HepG2 (cell line): ENCODE data around the gene SEC14L1. TPM values are rescaled to one million over a fixed set of nuclear protein-coding genes. Genes with fewer than 3 reads are reported as not detected.
"Not testable (repeated sequence)": the region's sequence is repeated elsewhere in the genome, so short reads cannot be mapped to it uniquely, and the experiment has no call there.

Experiments used
- ATAC-seq: fragments of 200-7000 bp; cut with Tn5 transposase; 3 replicates; pipeline ENCODE4 v1.9.1; 2020; ENCODE audit warnings: mild to moderate bottlenecking, moderate library complexity
- BruUV-seq: library from RNA; stranded (reverse); fragments of 400-500 nt; replicated peaks from 2 replicates; lab custom pipeline; 2021; lab: Mats Ljungman, UMichigan
- CTCF ChIA-PET: fragments of 300-600 bp; formaldehyde crosslinking; extraction: SDS; loops from one replicate; lab custom pipeline; 2021; ENCODE audit warnings: low total read pairs, inconsistent platforms, low intra/inter-chr PET ratio; lab: Yijun Ruan, JAX
- POLR2A ChIA-PET: fragments of 350-600 bp; sonication (Branson Sonifier 250); formaldehyde crosslinking; loops from one replicate; lab custom pipeline; 2020; ENCODE audit warnings: antibody characterized with exemption, inconsistent platforms; lab: Yijun Ruan, JAX
- DNase-seq: peaks from one replicate; pipeline ENCODE4 v3.0.0-alpha.2; 2015; ENCODE audit warnings: low spot score
- FAIRE-seq: peaks from 3 replicates; lab custom pipeline; 2011; peaks lifted over from hg19 to GRCh38; lab: Jason Lieb, UNC
- H2AFZ ChIP-seq: one replicate; pipeline ENCODE4 v1.6.1; 2011; ENCODE audit warnings: low read length, inconsistent platforms
- H3K27ac ChIP-seq: fragments of 300-600 bp; 3 replicates; pipeline ENCODE4 v1.8.0; 2011; ENCODE audit warnings: mixed run types, mild to moderate bottlenecking, mixed read lengths, low read length, inconsistent platforms; ENCODE audit not compliant: insufficient read depth; ENCODE audit errors: extremely low read length
- H3K27me3 ChIP-seq, 2 experiments: fragments of 200-600 bp in 1 of 2; 2 replicates in 1 of 2; 3 replicates in 1 of 2; pipeline versions ENCODE4 v1.6.0 to v1.8.0; 2011; ENCODE audit warnings: low read length in 2 of 2, mild to moderate bottlenecking in 2 of 2, moderate library complexity in 2 of 2, inconsistent platforms in 1 of 2; ENCODE audit not compliant: insufficient read depth in 2 of 2, control insufficient read depth in 1 of 2
- H3K36me3 ChIP-seq, 2 experiments: fragments of 200-600 bp in 1 of 2; replicated peaks in 1 of 2; 2 replicates in 1 of 2; 3 replicates in 1 of 2; pipeline versions ENCODE4 v1.5.1 to v1.8.0; 2011; ENCODE audit warnings: low read length in 2 of 2, inconsistent platforms in 1 of 2; ENCODE audit not compliant: insufficient read depth in 2 of 2, control insufficient read depth in 1 of 2
- H3K4me1 ChIP-seq: 2 replicates; pipeline ENCODE4 v1.5.1; 2012; ENCODE audit warnings: low read length, inconsistent platforms; ENCODE audit not compliant: insufficient read depth
- H3K4me2 ChIP-seq: 2 replicates; pipeline ENCODE4 v1.6.0; 2011; ENCODE audit warnings: low read depth, low read length, inconsistent platforms
- H3K4me3 ChIP-seq, 3 experiments: fragments of 200-600 bp in 1 of 3; sonication (generic), shearing (Covaris generic) in 1 of 3; replicated peaks in 1 of 3; 2 replicates each; pipeline ENCODE4 v1.5.1; 2011 to 2016; ENCODE audit warnings: low read length in 3 of 3, inconsistent platforms in 2 of 3, low read depth in 2 of 3, mild to moderate bottlenecking in 2 of 3, control low read depth in 1 of 3, mixed read lengths in 1 of 3; ENCODE audit not compliant: insufficient read depth in 1 of 3
- H3K79me2 ChIP-seq: one replicate; pipeline ENCODE4 v1.6.1; 2011; ENCODE audit warnings: low read length, inconsistent platforms; ENCODE audit not compliant: insufficient read depth
- H3K9ac ChIP-seq: 2 replicates; pipeline ENCODE4 v1.6.0; 2011; ENCODE audit warnings: mild to moderate bottlenecking, low read depth, low read length, inconsistent platforms; ENCODE audit not compliant: insufficient read depth
- H3K9me3 ChIP-seq: 2 replicates; pipeline ENCODE4 v1.5.1; 2012; ENCODE audit warnings: mild to moderate bottlenecking, low read length
- H4K20me1 ChIP-seq: 2 replicates; pipeline ENCODE4 v1.6.0; 2011; ENCODE audit warnings: inconsistent platforms, mild to moderate bottlenecking, low read length, moderate library complexity; ENCODE audit not compliant: insufficient read depth
- CBX5 ChIP-seq: sonication (generic); formaldehyde crosslinking; IDR thresholded peaks from 2 replicates; pipeline ENCODE4 v1.4.0; 2020; ENCODE audit warnings: missing genetic modification reagents, borderline replicate concordance
- ZBTB38 ChIP-seq: sonication (generic); formaldehyde crosslinking; IDR thresholded peaks from 2 replicates; pipeline ENCODE4 v1.5.1; 2020; ENCODE audit warnings: mild to moderate bottlenecking, missing genetic modification reagents
- ZNF776 ChIP-seq: sonication (generic); formaldehyde crosslinking; IDR thresholded peaks from 2 replicates; pipeline ENCODE4 v1.4.0; 2020; ENCODE audit warnings: mild to moderate bottlenecking, missing genetic modification reagents
- WGBS: methylation state at CpG from one replicate; pipeline ENCODE4 v1.1.6; 2017; ENCODE audit warnings: low lambda C conversion rate; 5-methylcytosine and 5-hydroxymethylcytosine counted together
- in situ Hi-C: cut with HindIII; loops from 2 replicates; pipeline ENCODE4 v1.10.0; 2017; ENCODE audit warnings: low pct_unique_long_range_greater_than_20kb; ENCODE audit not compliant: extremely low pct_ligation_motif_present
- intact Hi-C: fragments of 100-400 bp; cut with micrococcal nuclease; formaldehyde crosslinking; loops from one replicate; pipeline ENCODE4 v1.10.0; 2022; ENCODE audit not compliant: unreplicated experiment
- polyA plus RNA-seq, 8 experiments: library from polyadenylated mRNA; depleted of rRNA in 3 of 8; stranded (reverse) in 7 of 8; unstranded in 1 of 8; fragments of >200 nt; fragmentation: Illumina TruSeq in 4 of 8; extraction: Trizol in 4 of 8; gene quantifications; 2 replicates each; pipeline versions ENCODE4 v1.2.1 to v1.2.3, GENCODE V29; 2011 to 2016; ENCODE audit warnings: low read depth in 4 of 8, missing spikeins in 1 of 8, mixed read lengths in 1 of 8; ENCODE audit not compliant: insufficient read depth in 1 of 8
- total RNA-seq, 5 experiments: library from RNA; depleted of rRNA; stranded (reverse); fragments of >200 nt; fragmentation: Illumina TruSeq; extraction: Trizol; gene quantifications; 2 replicates each; pipeline ENCODE4 v1.2.3, GENCODE V29; 2016; ENCODE audit warnings: low read depth in 1 of 5

Gene SEC14L1
- total and polyA plus RNA-seq, 2 of the 13 experiments (the other 11 are each of a cell fraction or from before 2014, with no cell fraction given), result 26.3 to 43.9 TPM

DNA sequence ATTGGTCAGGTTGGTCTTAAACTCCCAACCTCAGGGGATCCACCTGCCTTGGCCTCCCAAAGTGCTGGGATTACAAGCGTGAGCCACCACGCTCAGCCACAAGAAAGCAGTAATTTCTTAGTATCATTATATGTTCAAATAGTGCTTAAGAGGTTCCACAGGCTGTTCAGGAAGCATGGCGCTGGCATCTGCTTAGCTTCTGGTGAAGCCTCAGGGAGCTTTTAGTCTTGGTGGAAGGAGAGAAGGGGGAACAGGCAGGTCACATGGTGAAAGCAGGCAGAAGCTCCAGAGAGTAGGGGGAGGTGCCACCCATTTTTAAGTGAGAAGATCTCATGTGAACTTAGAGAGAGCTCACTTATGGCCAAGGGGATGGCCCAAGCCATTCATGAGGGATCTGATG is 3.7 kb upstream of the SEC14L1 start:
- 97% methylated on average over 3 of the region's 3 CpGs for WGBS
- Histone ChIP-seq H2AFZ (no peak overlapping the region), H3K4me3 (no peak overlapping the region), H3K4me1 (peaks cover 36% of the 10 kb centered on the region), H3K9ac (no peak overlapping the region), H3K27ac (no peak overlapping the region), H3K36me3 (no peaks in the 10 kb centered on the region), H3K27me3 (no peaks in the 10 kb centered on the region; a peak in 1 of 5 replicates), H3K79me2 (peaks cover 9% of the 10 kb centered on the region), H3K9me3 (0 out of 2 replicates have a peak, but pooled peaks cover 6% of the 10 kb centered on the region), H3K4me2 (no peak overlapping the region), H4K20me1 (no peaks in the 10 kb centered on the region)
- in situ Hi-C loops (no loop called here), intact Hi-C loops (no loop called here)
- CTCF ChIA-PET, result no interaction called here
- no peak for DNase-seq
- no TSS peak for BruUV-seq
- ATAC-seq, result no peak
- TF ChIP-seq CBX5 (CRISPR knock-in tag), result no peak
- no peak for TF ChIP-seq ZBTB38
- TF ChIP-seq ZNF776 (CRISPR knock-in tag), result peak; percentile 96
- POLR2A ChIA-PET, result no interaction called here
- FAIRE-seq, result no peak

DNA sequence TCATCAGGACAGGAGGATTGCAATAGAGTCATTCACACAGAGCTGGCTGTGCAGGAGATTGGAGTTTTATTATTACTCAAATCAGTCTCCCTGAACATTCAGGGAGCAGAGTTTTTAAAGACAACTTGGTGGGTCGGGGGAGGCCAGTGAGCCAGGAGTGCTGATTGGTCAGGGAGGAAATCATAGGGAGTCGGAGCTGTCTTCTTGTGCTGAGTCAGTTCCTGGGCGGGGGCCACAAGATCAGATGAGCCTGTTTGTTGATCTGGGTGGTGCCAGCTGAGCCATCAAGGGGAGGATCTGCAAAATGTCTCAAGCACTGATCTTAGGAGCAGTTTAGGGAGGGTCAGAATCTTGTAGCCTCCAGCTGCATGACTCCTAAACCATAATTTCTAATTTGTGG is 2.9 kb upstream of the SEC14L1 start:
- H3K9ac ChIP-seq, H2AFZ ChIP-seq, in situ Hi-C loops, ATAC-seq, H3K36me3 ChIP-seq, H3K27me3 ChIP-seq, H4K20me1 ChIP-seq, FAIRE-seq, intact Hi-C loops, H3K27ac ChIP-seq, BruUV-seq, H3K4me3 ChIP-seq, DNase-seq, CTCF ChIA-PET, H3K9me3 ChIP-seq: not testable (repeated sequence)
- H3K4me1 ChIP-seq, result peaks cover 36% of the 10 kb centered on the region
- H3K4me2 ChIP-seq, result 0 out of 2 replicates have a peak overlapping the region, but pooled peaks have one; percentile 9
- POLR2A ChIA-PET, result interaction anchor here (0.9 to 1.4 kb wide), 2 partner anchors 16 to 149 kb away, joined by 4 read pairs; no protein-coding TSS in a partner anchor
- H3K79me2 ChIP-seq, result peaks cover 17% of the 10 kb centered on the region
- WGBS, result 53% methylated on average over 3 of the region's 3 CpGs
